Activated CD4-positive, alpha-beta T cell treated with anti-CD3 and anti-CD28 coated beads, Interleukin-2, amount 10 ng/mL, durations not matched to agents 7 days and 5 days (primary cell): Measurements from ENCODE around the gene PSMA6. TPM values are rescaled to one million over a fixed set of nuclear protein-coding genes. Genes with fewer than 3 reads are reported as not detected.
"Not testable (repeated sequence)": the region's sequence is repeated elsewhere in the genome, so short reads cannot be mapped to it uniquely, and the experiment has no call there.

Source experiments
- CTCF ChIA-PET: fragments of 350-600 bp; sonication (Branson Sonifier 250); formaldehyde crosslinking; loops from one replicate; lab custom pipeline; 2021; ENCODE audit warnings: antibody characterized with exemption; lab: Charles Lee
- POLR2A ChIA-PET: fragments of 350-600 bp; sonication (Branson Sonifier 250); formaldehyde crosslinking; loops from one replicate; lab custom pipeline; 2021; ENCODE audit warnings: antibody characterized with exemption; lab: Charles Lee
- DNase-seq: peaks from one replicate; pipeline ENCODE4 v3.0.0-alpha.2; 2020
- H3K27ac Mint-ChIP-seq: one replicate; pipeline ENCODE4 v1.8.0; 2021; ENCODE audit warnings: mild to moderate bottlenecking, moderate library complexity, mixed read lengths
- H3K27me3 Mint-ChIP-seq: one replicate; pipeline ENCODE4 v1.8.0; 2021; ENCODE audit warnings: mixed read lengths
- H3K36me3 Mint-ChIP-seq: one replicate; pipeline ENCODE4 v1.8.0; 2021; ENCODE audit warnings: low read depth, mixed read lengths
- H3K4me1 Mint-ChIP-seq: one replicate; pipeline ENCODE4 v1.8.0; 2021; ENCODE audit warnings: mixed read lengths
- H3K4me3 Mint-ChIP-seq: one replicate; pipeline ENCODE4 v1.8.0; 2021; ENCODE audit warnings: mild to moderate bottlenecking, moderate library complexity, mixed read lengths
- H3K9me3 Mint-ChIP-seq: one replicate; pipeline ENCODE4 v1.8.0; 2021; ENCODE audit warnings: mixed read lengths
- total RNA-seq, 2 experiments: library from RNA; stranded (reverse); gene quantifications; one replicate each; pipeline ENCODE4 v1.2.3, GENCODE V29; 2021

PSMA6 gene
- total RNA-seq, 2 experiments from 2014 or later: 231 to 248 TPM

- POLR2A ChIA-PET: no interaction called here
- Mint-ChIP-seq H3K27ac (no peak overlapping the region), H3K4me1 (peaks cover 22% of the 10 kb centered on the region), H3K4me3 (no peak overlapping the region), H3K27me3 (no peaks in the 10 kb centered on the region), H3K36me3 (no peaks in the 10 kb centered on the region), H3K9me3 (no peaks in the 10 kb centered on the region)
- no peak for DNase-seq
- CTCF ChIA-PET: interaction anchor here (1.3 to 2.4 kb wide), 3 partner anchors 8 to 25 kb away, joined by 3 to 9 read pairs (median 9); no protein-coding TSS in a partner anchor
Measured at GRCh38 chr14:35340616-35341453, 48.7 kb downstream of the PSMA6 start.

GRCh38 chr14:35341454-35341750 lies 49.2 kb downstream of the PSMA6 start:
- H3K4me1 Mint-ChIP-seq: peaks cover 21% of the 10 kb centered on the region
- DNase-seq: no peak
- peak overlapping the region; percentile 50 for H3K27ac Mint-ChIP-seq
- POLR2A ChIA-PET: no interaction called here
- H3K36me3 Mint-ChIP-seq: no peaks in the 10 kb centered on the region
- CTCF ChIA-PET: interaction anchor here (0.6 to 2.4 kb wide), 5 partner anchors 9 to 68 kb away, joined by 3 to 9 read pairs (median 6); no protein-coding TSS in a partner anchor
- H3K9me3 Mint-ChIP-seq: no peaks in the 10 kb centered on the region
- no peaks in the 10 kb centered on the region for H3K27me3 Mint-ChIP-seq
- H3K4me3 Mint-ChIP-seq: no peak overlapping the region

GRCh38 chr14:35341751-35342488 lies 49.7 kb downstream of the PSMA6 start:
- ChIA-PET CTCF (interaction anchor here (0.6 to 2.4 kb wide), 6 partner anchors 9 to 67 kb away, joined by 3 to 9 read pairs (median 5); no protein-coding TSS in a partner anchor), POLR2A (no interaction called here)
- Mint-ChIP-seq H3K9me3 (no peaks in the 10 kb centered on the region), H3K36me3 (no peaks in the 10 kb centered on the region), H3K27ac (no peak overlapping the region), H3K4me3 (no peak overlapping the region), H3K4me1 (peaks cover 19% of the 10 kb centered on the region), H3K27me3 (no peaks in the 10 kb centered on the region)
- peak; percentile 40 for DNase-seq

GRCh38 chr14:35342489-35343010 lies 50.4 kb downstream of the PSMA6 start:
- Mint-ChIP-seq H3K4me1 (peaks cover 22% of the 10 kb centered on the region), H3K9me3 (no peaks in the 10 kb centered on the region), H3K27ac (no peak overlapping the region), H3K27me3 (no peaks in the 10 kb centered on the region), H3K36me3 (no peaks in the 10 kb centered on the region), H3K4me3 (no peak overlapping the region)
- CTCF ChIA-PET: interaction anchor here (1.2 to 2.4 kb wide), 4 partner anchors 9 to 16 kb away, joined by 3 to 9 read pairs (median 8); no protein-coding TSS in a partner anchor
- DNase-seq: no peak
- POLR2A ChIA-PET: no interaction called here

DNA sequence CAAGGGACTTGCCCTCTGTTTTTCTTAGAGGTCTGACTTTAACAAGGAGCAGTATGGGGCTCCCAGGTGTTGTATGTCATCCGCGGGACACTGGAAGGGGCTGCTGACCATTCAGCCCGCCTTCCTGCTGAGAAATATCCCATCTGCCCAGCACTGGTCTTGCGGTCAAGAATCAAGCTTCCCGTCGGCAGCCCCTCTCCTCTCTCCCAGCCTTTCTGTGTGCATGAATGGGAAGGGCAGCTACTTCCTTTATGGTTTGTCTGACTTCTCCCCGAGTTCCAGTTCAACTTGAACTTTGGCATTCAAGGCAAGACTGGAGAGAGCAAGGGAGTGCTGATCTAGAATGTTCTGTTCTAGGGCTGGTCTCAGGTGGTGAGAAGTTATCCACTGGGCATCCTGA lies 51.5 kb downstream of the PSMA6 start:
- Mint-ChIP-seq H3K9me3 (no peaks in the 10 kb centered on the region), H3K27me3 (no peaks in the 10 kb centered on the region), H3K4me3 (no peak overlapping the region), H3K4me1 (peaks cover 29% of the 10 kb centered on the region), H3K27ac (no peak overlapping the region), H3K36me3 (no peaks in the 10 kb centered on the region)
- POLR2A ChIA-PET: no interaction called here
- CTCF ChIA-PET: no interaction called here
- no peak for DNase-seq

DNA sequence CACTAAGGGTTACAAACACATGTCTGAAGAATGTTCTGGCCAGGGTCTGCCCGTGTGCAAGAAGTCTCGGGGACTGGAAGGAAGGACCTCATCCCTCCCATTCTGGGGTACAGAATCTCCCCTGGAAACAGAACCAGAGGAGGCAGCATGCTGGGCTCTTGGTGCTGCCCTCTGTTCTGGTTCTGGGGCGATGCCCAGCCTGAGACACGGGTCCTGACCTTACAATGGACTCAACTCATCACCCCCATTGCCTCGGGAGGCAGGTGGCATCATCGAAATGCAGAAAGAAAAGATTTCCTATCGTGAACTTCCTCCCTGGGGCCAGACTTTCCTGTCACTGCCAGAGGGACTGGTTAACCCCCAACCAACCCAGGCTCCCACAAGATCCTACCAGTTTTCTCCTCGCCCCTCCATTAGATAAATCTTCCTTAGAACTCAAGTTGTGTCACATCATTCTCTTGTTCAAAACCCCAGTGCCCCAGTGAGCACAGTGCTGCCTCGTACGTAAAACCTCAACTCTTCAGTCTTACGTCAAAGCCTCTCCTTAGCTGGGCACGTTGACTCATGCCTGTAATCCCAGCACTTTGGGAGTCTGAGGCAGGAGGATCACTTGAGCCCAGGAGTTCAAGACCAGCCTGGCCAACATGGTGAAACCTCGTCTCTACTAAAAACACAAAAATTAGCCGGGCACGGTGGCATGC lies 52.1 kb downstream of the PSMA6 start:
- H3K9me3 Mint-ChIP-seq: no peaks in the 10 kb centered on the region
- DNase-seq: no peak
- no peak overlapping the region for H3K27ac Mint-ChIP-seq
- H3K4me3 Mint-ChIP-seq: no peak overlapping the region
- H3K4me1 Mint-ChIP-seq: peaks cover 28% of the 10 kb centered on the region
- ChIA-PET CTCF (interaction anchor here (1.7 kb wide), 1 partner anchor 10 kb away, joined by 4 read pairs; no protein-coding TSS in a partner anchor), POLR2A (no interaction called here)
- H3K27me3 Mint-ChIP-seq: no peaks in the 10 kb centered on the region
- H3K36me3 Mint-ChIP-seq: no peaks in the 10 kb centered on the region

- no peaks in the 10 kb centered on the region for H3K36me3 Mint-ChIP-seq
- peaks cover 19% of the 10 kb centered on the region for H3K4me1 Mint-ChIP-seq
- no peak for DNase-seq
- POLR2A ChIA-PET: no interaction called here
- H3K9me3 Mint-ChIP-seq: no peaks in the 10 kb centered on the region
- no peak overlapping the region for H3K27ac Mint-ChIP-seq
- no peak overlapping the region for H3K4me3 Mint-ChIP-seq
- CTCF ChIA-PET: no interaction called here
- no peaks in the 10 kb centered on the region for H3K27me3 Mint-ChIP-seq
Measured at GRCh38 chr14:35346738-35347322, 54.6 kb downstream of the PSMA6 start.

DNA sequence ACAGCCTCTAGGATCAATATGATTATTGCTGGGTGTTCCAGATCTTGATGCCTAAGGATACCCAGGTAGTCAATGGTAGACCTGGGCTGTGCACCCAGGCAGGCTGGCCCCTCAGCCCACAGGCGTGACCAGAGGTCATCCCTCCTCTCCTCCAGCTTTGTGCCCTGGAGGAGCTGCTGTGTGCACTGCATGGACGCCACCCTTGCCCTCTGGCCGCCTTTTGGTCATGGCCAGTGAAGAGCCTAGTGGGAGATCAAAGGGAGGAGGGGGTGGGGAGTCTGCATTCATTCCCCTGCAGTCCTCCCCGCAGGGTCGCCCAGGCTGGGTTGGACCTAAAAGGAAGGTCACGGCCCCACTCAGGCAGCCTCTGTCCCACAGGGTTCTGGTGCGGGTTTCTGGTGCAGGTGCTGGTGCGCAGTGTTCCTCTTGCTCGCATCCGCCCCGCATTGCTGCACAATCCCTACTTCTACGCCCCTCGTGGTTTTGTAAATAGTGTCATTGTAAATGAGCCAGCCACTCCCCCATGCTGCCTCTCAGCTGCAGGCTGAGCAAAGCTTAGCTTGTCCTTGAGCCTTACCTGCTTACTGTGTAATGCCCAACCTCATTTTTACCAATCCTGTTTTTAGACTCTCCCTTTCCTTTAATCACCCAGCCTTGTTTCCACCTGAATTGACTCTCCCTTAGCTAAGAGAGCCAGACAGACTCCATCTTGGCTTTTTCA lies 55.3 kb downstream of the PSMA6 start:
- H3K9me3 Mint-ChIP-seq: no peaks in the 10 kb centered on the region
- H3K4me3 Mint-ChIP-seq: no peak overlapping the region
- H3K4me1 Mint-ChIP-seq: peaks cover 23% of the 10 kb centered on the region
- H3K27me3 Mint-ChIP-seq: no peaks in the 10 kb centered on the region
- no peak for DNase-seq
- no peak overlapping the region for H3K27ac Mint-ChIP-seq
- ChIA-PET CTCF (no interaction called here), POLR2A (no interaction called here)
- H3K36me3 Mint-ChIP-seq: no peaks in the 10 kb centered on the region

GRCh38 chr14:35348044-35348380 lies 55.8 kb downstream of the PSMA6 start:
- H3K4me1 Mint-ChIP-seq: peaks cover 25% of the 10 kb centered on the region
- H3K9me3 Mint-ChIP-seq, H3K27ac Mint-ChIP-seq, H3K27me3 Mint-ChIP-seq, H3K36me3 Mint-ChIP-seq, POLR2A ChIA-PET, H3K4me3 Mint-ChIP-seq, DNase-seq, CTCF ChIA-PET: not testable (repeated sequence)

DNA sequence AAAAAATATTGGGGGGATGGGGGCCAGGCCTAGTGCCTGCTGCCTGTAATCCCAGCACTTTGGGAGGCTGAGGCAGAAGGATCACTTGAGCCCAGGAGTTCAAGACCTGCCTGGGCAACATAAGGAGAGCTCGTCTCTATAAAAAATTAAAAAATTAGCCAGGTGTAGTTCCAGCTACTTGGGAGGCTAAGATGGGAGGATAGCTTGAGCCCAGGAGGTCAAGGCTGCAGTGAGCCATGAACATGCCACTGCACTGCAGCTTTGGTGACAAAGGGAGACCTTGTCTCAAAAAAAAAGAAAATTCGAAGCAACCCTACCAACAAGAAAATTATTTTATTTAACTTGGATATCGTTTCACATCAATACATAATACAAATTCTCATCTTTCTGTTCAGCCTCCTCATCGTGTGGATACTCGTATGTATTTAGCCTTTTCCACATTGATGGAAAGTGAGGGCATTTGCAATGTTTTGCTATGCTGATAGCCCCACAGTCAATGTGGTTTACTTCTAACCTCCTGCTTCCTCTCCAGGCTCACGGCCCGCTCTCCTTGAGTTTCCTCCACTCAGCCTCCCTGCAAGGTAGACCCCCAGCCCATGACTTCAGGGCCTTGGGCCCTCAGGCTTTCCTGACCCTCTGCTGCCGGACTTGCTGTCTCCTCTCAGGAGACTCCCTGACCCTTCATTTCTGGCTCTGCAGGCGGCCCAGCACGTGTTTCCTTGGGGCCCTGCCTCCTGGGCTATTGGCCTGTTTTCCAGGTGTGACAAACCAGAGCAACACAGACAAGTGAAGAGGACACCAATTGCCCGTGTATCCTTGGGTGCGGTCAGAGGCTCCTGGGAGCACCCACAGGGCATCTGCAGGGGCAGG lies 57.5 kb downstream of the PSMA6 start:
- Mint-ChIP-seq H3K9me3 (no peaks in the 10 kb centered on the region), H3K27me3 (no peaks in the 10 kb centered on the region), H3K4me3 (no peak overlapping the region), H3K4me1 (peaks cover 26% of the 10 kb centered on the region), H3K27ac (no peak overlapping the region), H3K36me3 (no peaks in the 10 kb centered on the region)
- POLR2A ChIA-PET: no interaction called here
- no peak for DNase-seq
- CTCF ChIA-PET: no interaction called here

GRCh38 chr14:35351497-35351896 lies 59.3 kb downstream of the PSMA6 start:
- Mint-ChIP-seq H3K27me3 (no peaks in the 10 kb centered on the region), H3K4me1 (peaks cover 33% of the 10 kb centered on the region), H3K4me3 (no peak overlapping the region), H3K27ac (no peak overlapping the region), H3K36me3 (no peaks in the 10 kb centered on the region), H3K9me3 (no peaks in the 10 kb centered on the region)
- ChIA-PET POLR2A (no interaction called here), CTCF (interaction anchor here (0.9 to 2.3 kb wide), 8 partner anchors 9 to 51 kb away, joined by 3 to 10 read pairs (median 4); no protein-coding TSS in a partner anchor)
- DNase-seq: no peak
